HG02852 (cell line): ENCODE measurements around the gene P2RY12.

Source experiments
- ATAC-seq: cut with Tn5 transposase; IDR thresholded peaks from one replicate; pipeline ENCODE4 v1.9.1; 2021; ENCODE audit warnings: mild to moderate bottlenecking, moderate library complexity; ENCODE audit not compliant: unreplicated experiment

Gene P2RY12

DNA sequence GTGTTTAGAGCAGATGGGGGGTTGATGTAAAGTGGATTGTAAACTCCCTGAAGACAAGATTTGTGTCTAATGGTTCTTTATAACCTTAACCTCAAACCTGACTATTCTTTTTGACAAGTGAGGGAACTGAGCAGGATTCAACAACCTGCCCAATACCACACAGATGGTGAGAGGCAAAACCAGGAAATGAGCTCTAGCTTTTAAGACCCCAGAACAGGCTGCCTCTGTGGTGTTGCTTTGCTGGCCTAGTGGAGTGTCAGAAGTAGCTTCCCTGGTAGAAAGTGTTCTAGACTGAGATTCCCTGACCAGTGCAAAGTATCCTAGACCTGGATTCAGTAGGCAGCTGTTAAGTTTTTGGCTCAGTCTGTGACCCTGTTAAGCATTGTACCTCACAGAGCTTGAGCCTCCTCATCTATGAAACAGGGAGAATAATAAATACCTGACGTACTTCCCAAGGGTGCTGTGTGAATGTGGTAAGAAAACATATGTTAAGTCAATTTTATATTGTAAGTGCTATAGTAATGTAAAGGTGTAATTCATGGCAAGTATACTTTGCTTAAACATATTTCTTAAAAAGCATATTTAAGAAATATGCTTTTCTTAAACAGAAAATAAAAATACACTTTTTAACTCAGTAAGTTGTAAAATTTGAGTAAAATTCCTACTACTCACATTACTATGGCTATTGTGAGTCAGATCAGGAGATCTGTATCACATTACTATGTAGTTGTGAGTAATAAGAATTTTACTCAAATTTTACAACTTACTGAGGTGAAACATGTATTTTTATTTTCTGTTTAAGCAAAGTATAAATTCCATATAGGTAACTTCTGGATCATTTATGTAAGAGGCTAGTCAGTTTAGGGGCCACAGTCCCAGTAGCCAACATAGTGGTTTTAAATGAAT is 76.7 kb downstream of the P2RY12 start:
- ATAC-seq: no peak

DNA sequence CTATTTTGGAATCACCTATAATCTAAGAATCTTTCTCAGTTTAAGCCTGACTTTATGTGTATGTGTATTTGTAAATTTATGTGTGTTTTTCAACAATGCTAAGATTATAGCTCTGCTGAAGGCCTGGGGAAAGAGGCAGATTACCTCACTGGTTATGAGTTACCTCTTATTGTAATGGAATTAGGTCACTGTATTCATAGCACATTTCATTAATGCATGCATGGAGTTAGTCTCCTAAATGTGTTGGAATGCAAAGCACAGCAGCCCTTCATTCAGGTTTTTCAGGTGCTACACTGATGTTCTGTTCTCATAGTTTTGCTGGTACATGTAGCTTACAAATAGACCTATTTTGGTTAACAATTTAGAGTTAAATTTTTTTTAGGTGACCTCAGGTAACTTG is 77.4 kb downstream of the P2RY12 start:
- ATAC-seq: no peak

DNA sequence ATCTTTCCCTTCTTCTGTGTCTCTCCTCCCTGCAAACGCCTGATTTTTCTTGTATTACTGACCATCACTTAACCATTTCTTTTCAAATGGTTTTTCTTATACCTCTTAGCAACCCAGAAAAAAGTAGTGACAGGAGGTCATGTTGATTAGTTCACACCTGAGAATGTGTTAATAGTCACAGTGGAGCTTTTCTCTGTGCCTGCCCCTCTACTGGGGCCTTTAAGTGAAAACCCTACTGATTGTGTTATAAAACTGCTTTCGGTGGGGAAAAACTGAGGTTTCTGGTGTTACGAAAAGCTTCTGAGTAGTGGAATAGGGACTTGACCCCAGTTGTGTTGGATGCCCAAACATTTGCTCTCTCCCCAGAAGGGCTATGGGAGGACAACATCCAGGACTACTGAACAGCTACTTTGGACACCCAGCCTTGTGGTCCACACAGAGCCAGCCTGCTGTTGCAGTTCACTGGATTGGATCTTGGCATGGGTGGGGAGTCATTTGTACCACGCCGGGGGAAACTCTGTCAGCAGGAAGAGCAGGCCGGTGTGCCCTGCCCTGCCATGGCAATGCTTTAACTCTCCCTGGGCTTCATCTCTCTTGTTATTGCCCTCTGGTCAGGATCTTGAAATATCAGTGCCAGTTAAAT is 78.3 kb downstream of the P2RY12 start:
- no peak for ATAC-seq

DNA sequence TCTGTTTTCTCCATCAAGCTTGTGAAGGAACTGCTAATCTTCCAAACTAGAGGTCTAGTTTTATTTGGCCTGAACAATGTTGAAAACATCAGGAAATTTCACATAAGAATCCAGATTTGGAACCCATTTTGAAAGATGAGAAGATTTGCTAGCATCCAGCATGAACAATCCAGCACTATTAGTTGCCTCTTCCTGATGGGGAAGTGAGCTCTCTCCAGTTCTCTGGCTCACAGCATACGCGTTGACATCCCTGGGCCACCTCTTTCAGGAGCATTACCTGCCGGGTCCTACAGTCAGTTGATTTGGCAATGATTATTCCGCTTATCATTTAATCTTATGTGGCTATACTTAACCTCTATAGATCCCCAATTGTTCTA is 78.8 kb downstream of the P2RY12 start:
- no peak for ATAC-seq

DNA sequence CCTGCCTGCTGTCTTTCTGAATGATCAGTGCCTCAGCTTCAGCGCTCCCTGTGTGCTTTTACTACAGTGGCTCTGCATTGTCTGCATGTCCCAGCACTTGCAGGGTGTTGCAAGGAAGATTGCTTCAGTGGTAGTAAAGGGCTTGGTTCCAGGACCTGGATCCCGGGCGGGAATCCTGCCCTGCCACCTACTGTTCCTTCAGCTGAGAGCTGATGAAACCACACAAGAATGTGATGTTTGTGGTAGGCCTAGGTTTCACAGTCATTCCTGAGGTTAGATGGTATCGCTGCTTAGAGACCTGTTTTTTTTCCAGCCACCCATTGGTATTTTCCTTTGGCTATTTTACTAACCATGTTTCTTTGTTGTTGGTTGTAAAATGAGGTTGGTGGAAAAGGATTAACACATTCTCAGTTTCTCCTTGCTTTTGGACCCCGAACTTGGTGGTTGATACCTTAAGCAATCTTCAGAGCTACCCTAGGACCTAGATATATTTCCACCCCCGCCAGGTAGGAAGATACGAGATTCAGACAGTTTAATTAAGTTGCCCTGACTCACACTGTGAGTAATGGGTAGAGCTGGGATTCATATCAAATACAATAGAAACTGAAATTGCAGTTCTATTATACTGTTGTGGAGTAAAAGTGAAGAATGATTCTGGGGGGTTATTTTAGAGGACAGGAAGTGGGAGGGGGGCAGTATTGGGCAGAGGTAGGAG is 79.3 kb downstream of the P2RY12 start:
- ATAC-seq: no peak

DNA sequence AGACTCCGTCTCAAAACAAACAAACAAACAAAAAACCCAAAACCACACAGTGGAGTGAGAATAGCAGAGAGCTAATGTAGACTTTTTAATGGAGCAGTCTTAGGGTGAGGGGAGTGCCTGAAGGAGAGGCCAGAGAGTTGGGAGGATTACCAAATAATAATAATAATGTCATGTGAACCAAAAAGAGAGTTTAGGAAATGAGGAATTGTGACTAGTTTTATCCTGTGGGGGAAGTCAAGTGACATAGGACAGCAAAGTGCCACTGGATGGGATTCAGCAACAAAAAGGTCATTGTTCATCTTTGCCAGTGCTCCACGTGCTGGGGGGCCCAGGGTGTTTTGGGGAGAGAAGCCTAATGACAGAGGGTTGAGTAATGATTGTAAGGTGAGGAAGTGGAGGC is 80.8 kb downstream of the P2RY12 start:
- no peak for ATAC-seq

DNA sequence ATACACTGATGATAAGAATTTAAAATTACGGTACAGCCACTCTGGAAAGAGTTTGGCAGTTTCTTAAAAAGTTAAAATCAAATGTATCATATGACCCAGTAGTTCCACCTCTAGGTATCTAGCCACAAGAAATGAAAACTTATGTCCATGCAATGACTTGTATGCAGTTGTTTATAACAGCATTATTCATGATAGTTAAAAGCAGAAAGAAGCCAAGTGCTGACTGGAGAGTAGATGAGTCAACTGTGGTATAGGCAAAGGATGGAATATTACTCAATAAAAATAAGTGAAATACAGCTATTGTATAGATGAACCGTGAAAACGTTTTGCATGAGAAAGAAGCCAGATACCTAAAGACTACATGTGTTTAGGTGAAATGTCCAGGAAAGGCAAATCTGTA is 82.8 kb downstream of the P2RY12 start:
- ATAC-seq: no peak

DNA sequence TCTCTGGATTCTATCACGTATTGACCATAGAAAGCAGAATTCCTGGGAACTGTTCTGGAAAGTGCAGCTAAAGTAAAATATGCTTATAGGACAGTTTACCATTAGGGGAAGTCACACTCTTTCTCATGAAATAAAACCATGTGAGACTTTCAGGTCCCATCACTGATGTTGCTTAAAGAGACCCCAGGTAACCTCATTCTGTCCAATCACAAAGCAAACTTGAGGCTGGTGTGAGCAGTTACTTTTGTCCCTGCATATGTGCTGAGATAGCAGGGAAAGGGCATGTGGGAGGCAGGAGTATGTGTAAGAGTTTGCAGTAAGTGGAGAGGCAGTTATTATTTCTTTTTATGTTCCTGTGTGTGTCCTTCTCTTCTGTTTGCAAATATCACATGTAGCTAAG is 84.0 kb downstream of the P2RY12 start:
- no peak for ATAC-seq

DNA sequence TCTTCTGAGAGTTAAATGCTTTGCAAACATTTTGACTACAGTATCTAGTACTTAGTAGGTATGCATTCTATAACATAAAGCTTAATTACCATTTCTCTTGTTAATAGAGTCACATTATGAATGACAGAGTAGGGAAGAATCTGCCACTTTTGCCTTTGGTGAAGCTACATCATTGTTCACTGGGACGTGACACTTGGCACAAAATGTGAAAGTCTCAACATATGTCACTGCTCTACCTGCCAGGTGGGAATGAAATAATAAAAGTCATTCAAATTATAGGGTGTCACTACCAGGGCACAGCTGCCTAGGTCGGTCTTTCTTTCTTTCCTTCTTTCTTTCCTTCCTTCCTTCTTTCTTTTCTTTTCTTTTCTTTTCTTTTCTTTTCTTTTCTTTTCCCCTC is 85.5 kb downstream of the P2RY12 start:
- no peak for ATAC-seq

DNA sequence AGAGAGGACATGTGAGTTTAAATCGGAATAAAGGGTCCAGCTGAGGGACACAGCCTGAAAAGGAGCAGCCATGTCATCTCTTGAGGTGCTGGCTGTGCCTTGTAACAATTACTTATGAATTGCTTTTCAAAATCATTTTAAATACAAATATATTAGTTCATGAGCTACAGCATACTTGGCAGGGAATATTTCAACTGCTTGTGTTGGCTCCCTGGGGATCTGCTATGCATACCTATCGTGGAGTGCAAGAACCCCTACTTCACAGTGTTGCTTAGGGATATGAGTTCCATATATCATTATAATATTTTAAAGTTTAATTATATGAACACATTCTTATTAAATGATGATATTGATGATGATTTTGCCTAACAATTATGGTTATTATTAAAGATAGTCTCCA is 87.1 kb downstream of the P2RY12 start:
- ATAC-seq: no peak

DNA sequence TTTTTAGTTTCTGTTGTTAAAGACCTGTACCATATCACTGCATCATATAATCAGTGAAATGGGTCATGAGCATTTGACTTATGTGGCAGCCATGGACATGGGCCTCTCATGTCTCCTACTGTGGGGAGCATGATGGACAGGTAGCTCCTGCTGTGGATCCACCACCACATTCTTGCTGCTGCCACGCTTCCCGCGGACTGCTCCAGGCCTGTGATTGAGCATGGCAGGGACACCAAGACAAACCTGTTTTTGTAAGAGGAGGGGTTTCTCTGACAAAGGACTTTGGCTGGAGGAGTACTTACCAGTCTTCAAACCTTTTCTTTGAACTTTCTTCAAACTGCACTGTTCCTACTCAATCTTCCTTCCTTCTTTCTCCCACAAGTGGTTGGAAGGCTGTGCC is 88.3 kb downstream of the P2RY12 start:
- no peak for ATAC-seq

DNA sequence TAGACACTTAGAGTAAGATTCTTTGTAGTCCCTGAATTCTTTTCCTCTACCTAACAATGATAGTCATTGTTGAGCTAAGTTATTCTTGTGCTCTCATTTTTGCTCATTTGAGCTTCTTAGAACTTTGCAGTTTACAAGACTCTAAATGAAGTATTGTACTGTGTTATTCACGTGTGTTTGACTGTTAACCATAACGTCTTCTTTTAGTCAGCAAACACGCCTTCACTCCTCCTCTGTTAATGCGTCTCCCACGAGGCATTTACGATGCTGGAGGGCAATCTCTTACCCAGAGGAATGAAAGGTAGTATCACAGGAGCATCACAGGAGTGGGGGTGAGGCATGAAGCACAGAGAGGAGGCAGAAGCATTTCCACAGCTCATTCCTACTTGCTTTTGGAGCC is 91.4 kb downstream of the P2RY12 start:
- ATAC-seq: no peak

DNA sequence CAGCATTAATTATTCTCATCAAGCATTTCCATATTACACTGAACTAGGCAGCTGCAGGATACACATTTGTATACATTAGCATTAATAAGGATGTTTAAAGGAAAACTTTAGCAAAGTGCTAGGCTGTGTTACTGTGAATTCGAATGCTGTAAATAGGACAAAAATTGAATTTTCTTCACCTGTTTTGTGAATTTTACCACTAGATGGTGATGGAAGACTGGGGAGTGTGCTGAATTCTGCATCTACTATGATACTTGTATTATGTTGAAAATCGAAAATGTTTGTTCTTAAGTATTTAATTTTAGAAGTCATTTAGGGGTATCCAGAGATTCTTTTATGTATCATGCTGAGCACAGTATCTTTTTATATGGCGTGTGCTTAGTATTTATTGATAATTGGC is 93.9 kb downstream of the P2RY12 start:
- ATAC-seq: no peak

DNA sequence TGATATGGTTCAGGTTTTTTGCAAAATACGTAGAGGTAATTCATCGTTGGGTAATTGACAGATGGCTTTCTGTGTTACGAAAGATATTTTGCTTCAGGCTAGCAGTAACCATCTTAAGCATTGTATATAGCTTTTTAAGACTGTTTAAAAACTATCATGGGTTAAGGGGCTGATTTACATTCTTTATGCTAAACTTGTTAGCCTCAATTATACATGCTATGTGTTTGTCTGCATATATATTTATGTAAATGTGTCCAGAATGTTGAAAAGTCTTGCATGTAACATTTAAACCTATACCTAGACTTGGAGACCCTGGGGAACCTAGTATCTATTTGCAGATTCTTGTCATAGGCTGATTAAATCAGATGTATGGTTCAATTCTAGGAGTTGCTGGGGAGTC is 95.1 kb downstream of the P2RY12 start:
- no peak for ATAC-seq
